ENCODE data around the gene NEK2.
A peak's percentile ranks its signal among the peaks of the same experiment; 100 is the strongest.
"Not testable (repeated sequence)": the region's sequence is repeated elsewhere in the genome, so short reads cannot be mapped to it uniquely, and the experiment has no call there.

The NEK2 gene

GRCh38 chr1:211641044-211641800, 34.2 kb downstream of the NEK2 start:
- in situ Hi-C loops (cut with MboI; ENCODE audit: low sequenced_read_pairs, unreplicated experiment) = no loop called here
- no peak for DNase-seq (ENCODE audit: low spot score)
- no peak for TF ChIP-seq CTCF (IDR thresholded peaks at IDR 0.05; ENCODE audit: borderline replicate concordance, control extremely low read depth, extremely low read depth, insufficient read depth, missing control alignments)

GRCh38 chr1:211640301-211640630, 35.2 kb downstream of the NEK2 start:
- TF ChIP-seq CTCF (IDR thresholded peaks at IDR 0.05; ENCODE audit: borderline replicate concordance, control extremely low read depth, extremely low read depth, insufficient read depth, missing control alignments) = no peak
- peak; percentile 1 for DNase-seq (ENCODE audit: low spot score)
- in situ Hi-C loops (cut with MboI; ENCODE audit: low sequenced_read_pairs, unreplicated experiment) = no loop called here

- no peak for TF ChIP-seq CTCF (IDR thresholded peaks at IDR 0.05; ENCODE audit: borderline replicate concordance, control extremely low read depth, extremely low read depth, insufficient read depth, missing control alignments)
- in situ Hi-C loops (cut with MboI; ENCODE audit: low sequenced_read_pairs, unreplicated experiment) = no loop called here
- DNase-seq (ENCODE audit: low spot score) = peak; percentile 3
These were observed 35.7 kb downstream of the NEK2 start for GRCh38 chr1:211639475-211640300.

GRCh38 chr1:211638689-211639101, 36.7 kb downstream of the NEK2 start:
- TF ChIP-seq CTCF (IDR thresholded peaks at IDR 0.05; ENCODE audit: borderline replicate concordance, control extremely low read depth, extremely low read depth, insufficient read depth, missing control alignments) = no peak
- in situ Hi-C loops (cut with MboI; ENCODE audit: low sequenced_read_pairs, unreplicated experiment) = no loop called here
- DNase-seq (ENCODE audit: low spot score) = no peak

GRCh38 chr1:211638246-211638645, 37.2 kb downstream of the NEK2 start:
- no peak for TF ChIP-seq CTCF (IDR thresholded peaks at IDR 0.05; ENCODE audit: borderline replicate concordance, control extremely low read depth, extremely low read depth, insufficient read depth, missing control alignments)
- DNase-seq (ENCODE audit: low spot score) = no peak

GRCh38 chr1:211637066-211637465, 38.4 kb downstream of the NEK2 start:
- in situ Hi-C loops (cut with MboI; ENCODE audit: low sequenced_read_pairs, unreplicated experiment) = no loop called here
- TF ChIP-seq CTCF (IDR thresholded peaks at IDR 0.05; ENCODE audit: borderline replicate concordance, control extremely low read depth, extremely low read depth, insufficient read depth, missing control alignments) = no peak
- DNase-seq (ENCODE audit: low spot score) = peak; percentile 2

More at GRCh38 chr1:211638246-211638645, 37.2 kb downstream of the NEK2 start:
- in situ Hi-C loops (cut with MboI; ENCODE audit: low sequenced_read_pairs, unreplicated experiment) = no loop called here

GRCh38 chr1:211636575-211637029, 38.8 kb downstream of the NEK2 start:
- in situ Hi-C loops (cut with MboI; ENCODE audit: low sequenced_read_pairs, unreplicated experiment); DNase-seq (ENCODE audit: low spot score): not testable (repeated sequence)

All from GM13976 (cell line).